Measurements from ENCODE around the gene MYO1H. TPM values are rescaled to one million over a fixed set of nuclear protein-coding genes. Genes with fewer than 3 reads are reported as not detected.
"Not testable (repeated sequence)": the region's sequence is repeated elsewhere in the genome, so short reads cannot be mapped to it uniquely, and the experiment has no call there.

Gene MYO1H
- total RNA-seq, 1 donor from 2014 or later = not detected

GRCh38 chr12:109418848-109419480 is 71.3 kb downstream of the MYO1H start:
- Mint-ChIP-seq H3K9me3 (ENCODE audit: low read depth) (no peaks in the 10 kb centered on the region), H3K36me3 (ENCODE audit: low read depth) (peaks cover 1% of the 10 kb centered on the region), H3K27me3 (ENCODE audit: low read depth) (peaks cover 18% of the 10 kb centered on the region), H3K4me1 (ENCODE audit: low read depth) (peaks cover 2% of the 10 kb centered on the region), H3K4me3 (ENCODE audit: unreplicated experiment) (no peak overlapping the region), H3K27ac (ENCODE audit: unreplicated experiment) (no peak overlapping the region)
- no peak for DNase-seq (ENCODE audit: low spot score)
- no peak for TF ChIP-seq CTCF (IDR thresholded peaks at IDR 0.05)

GRCh38 chr12:109421355-109422087 is 73.8 kb downstream of the MYO1H start:
- peaks cover 2% of the 10 kb centered on the region for H3K4me1 Mint-ChIP-seq (ENCODE audit: low read depth)
- H3K27ac Mint-ChIP-seq (ENCODE audit: unreplicated experiment) = no peak overlapping the region
- no peak for DNase-seq (ENCODE audit: low spot score)
- TF ChIP-seq CTCF (IDR thresholded peaks at IDR 0.05) = no peak
- H3K36me3 Mint-ChIP-seq (ENCODE audit: low read depth) = no peaks in the 10 kb centered on the region
- H3K27me3 Mint-ChIP-seq (ENCODE audit: low read depth) = peaks cover 19% of the 10 kb centered on the region
- no peak overlapping the region for H3K4me3 Mint-ChIP-seq (ENCODE audit: unreplicated experiment)
- H3K9me3 Mint-ChIP-seq (ENCODE audit: low read depth) = no peaks in the 10 kb centered on the region

- Mint-ChIP-seq H3K9me3 (ENCODE audit: low read depth) (no peaks in the 10 kb centered on the region), H3K4me3 (ENCODE audit: unreplicated experiment) (no peak overlapping the region), H3K27me3 (ENCODE audit: low read depth) (peaks cover 19% of the 10 kb centered on the region), H3K27ac (ENCODE audit: unreplicated experiment) (no peak overlapping the region), H3K4me1 (ENCODE audit: low read depth) (peaks cover 2% of the 10 kb centered on the region), H3K36me3 (ENCODE audit: low read depth) (no peaks in the 10 kb centered on the region)
- no peak for TF ChIP-seq CTCF (IDR thresholded peaks at IDR 0.05)
- DNase-seq (ENCODE audit: low spot score) = peak; percentile 20
Observed at GRCh38 chr12:109422251-109422650, 74.6 kb downstream of the MYO1H start.

- no peak overlapping the region for H3K4me3 Mint-ChIP-seq (ENCODE audit: unreplicated experiment)
- H3K27ac Mint-ChIP-seq (ENCODE audit: unreplicated experiment) = no peak overlapping the region
- H3K36me3 Mint-ChIP-seq (ENCODE audit: low read depth) = no peaks in the 10 kb centered on the region
- peaks cover 19% of the 10 kb centered on the region for H3K27me3 Mint-ChIP-seq (ENCODE audit: low read depth)
- no peak for TF ChIP-seq CTCF (IDR thresholded peaks at IDR 0.05)
- peak; percentile 28 for DNase-seq (ENCODE audit: low spot score)
- peaks cover 2% of the 10 kb centered on the region for H3K4me1 Mint-ChIP-seq (ENCODE audit: low read depth)
- no peaks in the 10 kb centered on the region for H3K9me3 Mint-ChIP-seq (ENCODE audit: low read depth)
Observed at GRCh38 chr12:109423392-109423791, 75.7 kb downstream of the MYO1H start.

- Mint-ChIP-seq H3K36me3 (ENCODE audit: low read depth) (no peaks in the 10 kb centered on the region), H3K27ac (ENCODE audit: unreplicated experiment) (no peak overlapping the region), H3K27me3 (ENCODE audit: low read depth) (peaks cover 6% of the 10 kb centered on the region), H3K9me3 (ENCODE audit: low read depth) (no peaks in the 10 kb centered on the region), H3K4me3 (ENCODE audit: unreplicated experiment) (no peak overlapping the region), H3K4me1 (ENCODE audit: low read depth) (no peaks in the 10 kb centered on the region)
- DNase-seq (ENCODE audit: low spot score) = no peak
- TF ChIP-seq CTCF (IDR thresholded peaks at IDR 0.05) = peak; percentile 99
Observed at GRCh38 chr12:109428037-109428629, 80.4 kb downstream of the MYO1H start.

- not testable (repeated sequence) for H3K9me3 Mint-ChIP-seq (ENCODE audit: low read depth); H3K27me3 Mint-ChIP-seq (ENCODE audit: low read depth); H3K4me1 Mint-ChIP-seq (ENCODE audit: low read depth); H3K27ac Mint-ChIP-seq (ENCODE audit: unreplicated experiment); H3K36me3 Mint-ChIP-seq (ENCODE audit: low read depth); DNase-seq (ENCODE audit: low spot score); H3K4me3 Mint-ChIP-seq (ENCODE audit: unreplicated experiment)
Observed at GRCh38 chr12:109428804-109429203, 81.1 kb downstream of the MYO1H start.
